Stimulated activated CD4-positive, alpha-beta T cell treated with anti-CD3 and anti-CD28 coated beads, Interleukin-1b, Interleukin-23, amount 100 ng/mL, for 4 hours (primary cell): ENCODE results near the gene C5AR1.
"Not testable (repeated sequence)": the region's sequence is repeated elsewhere in the genome, so short reads cannot be mapped to it uniquely, and the experiment has no call there.

ENCODE experiments used
- DNase-seq, 2 donors: peaks; one replicate each; pipeline ENCODE4 v3.0.0-alpha.2; 2020; ENCODE audit warnings: low read depth in 2 of 2

The C5AR1 gene

DNA sequence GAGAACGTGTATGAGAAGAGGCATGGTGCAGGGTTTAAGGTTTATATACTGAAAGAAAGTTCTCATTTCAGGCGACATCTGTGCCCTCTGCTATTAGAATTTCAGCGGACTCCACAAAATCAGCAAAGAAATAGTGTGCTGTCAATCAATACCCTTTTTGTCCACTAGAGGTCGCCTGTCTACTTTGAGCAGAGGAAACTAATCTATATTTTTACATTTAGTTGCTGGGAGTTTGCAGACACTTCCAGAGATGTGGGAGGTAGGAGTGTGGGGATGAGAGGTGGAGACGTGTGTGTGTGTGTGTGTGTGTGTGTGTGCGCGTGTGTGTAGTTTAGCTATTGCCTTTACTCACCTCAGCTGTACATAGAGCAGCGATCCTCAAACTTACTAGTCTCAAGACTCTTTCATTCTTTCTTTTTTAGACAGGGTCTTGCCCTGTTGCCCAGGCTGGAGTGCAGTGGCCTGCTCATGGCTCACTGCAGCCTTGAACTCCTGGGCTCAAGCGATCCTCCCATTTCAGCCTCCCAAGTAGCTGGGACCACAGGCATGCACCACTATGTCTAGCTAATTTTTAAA is 25.2 kb upstream of the C5AR1 start:
- DNase-seq = peak in 1 of 2 donors; percentile 67

DNA sequence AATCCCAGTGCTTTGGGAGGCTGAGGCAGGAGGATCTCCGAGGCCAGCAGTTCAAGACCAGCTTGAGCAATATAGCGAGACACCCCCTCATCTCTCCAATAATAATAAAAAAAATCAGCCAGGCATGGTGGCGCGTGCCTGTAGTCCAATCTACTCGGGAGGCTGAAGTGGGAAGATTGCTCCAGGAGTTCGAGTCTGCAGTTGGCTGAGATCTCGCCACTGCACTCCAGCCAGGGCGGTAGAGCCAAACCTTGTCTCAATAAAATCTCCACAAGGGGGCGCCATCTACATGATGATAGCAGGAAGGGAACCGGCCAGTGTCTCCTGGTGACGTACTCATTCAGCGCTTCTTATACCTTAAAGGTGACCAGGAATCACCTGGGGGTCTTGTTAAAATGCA is 13.6 kb upstream of the C5AR1 start:
- peak; percentile 40 to 80 for DNase-seq

DNA sequence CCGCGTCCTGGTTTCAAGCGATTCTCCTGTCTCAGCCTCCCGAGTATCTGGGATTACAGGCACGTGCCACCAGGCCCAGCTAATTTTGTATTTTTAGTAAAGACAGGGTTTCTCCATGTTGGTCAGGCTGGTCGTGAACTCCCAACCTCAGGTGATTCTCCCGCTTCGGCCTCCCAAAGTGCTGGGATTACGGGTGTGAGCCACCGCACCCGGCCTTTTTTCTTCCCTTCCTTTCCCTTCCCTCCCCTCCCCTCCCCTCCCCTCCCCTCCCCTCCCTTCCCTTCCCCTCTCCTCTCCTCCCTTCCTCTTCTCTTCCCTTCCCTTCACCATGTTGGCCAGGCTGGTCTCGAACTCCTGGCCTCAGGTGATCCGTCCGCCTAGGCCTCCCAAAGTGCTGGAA is 8.8 kb upstream of the C5AR1 start:
- DNase-seq = not testable (repeated sequence)

DNA sequence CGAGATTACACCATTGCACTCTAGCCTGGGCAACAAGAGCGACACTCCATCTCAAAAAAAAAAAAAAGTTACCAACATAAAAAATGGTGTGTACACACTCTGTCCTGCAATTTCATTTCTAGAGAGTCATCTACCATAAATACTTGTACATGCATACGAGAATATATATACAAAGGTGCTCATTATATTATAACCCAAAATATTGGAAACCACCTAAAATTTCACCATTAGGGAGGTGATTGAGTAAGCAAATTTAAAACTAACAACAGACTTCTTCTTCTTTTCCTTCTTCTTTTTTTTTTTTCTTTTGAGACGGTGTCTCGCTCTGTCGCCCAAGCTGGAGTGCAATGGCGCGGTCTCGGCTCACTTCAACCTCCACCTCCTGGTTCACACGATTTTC is 7.4 kb upstream of the C5AR1 start:
- DNase-seq = no peak

GRCh38 chr19:47303966-47304365 is 5.7 kb upstream of the C5AR1 start:
- DNase-seq = no peak

DNA sequence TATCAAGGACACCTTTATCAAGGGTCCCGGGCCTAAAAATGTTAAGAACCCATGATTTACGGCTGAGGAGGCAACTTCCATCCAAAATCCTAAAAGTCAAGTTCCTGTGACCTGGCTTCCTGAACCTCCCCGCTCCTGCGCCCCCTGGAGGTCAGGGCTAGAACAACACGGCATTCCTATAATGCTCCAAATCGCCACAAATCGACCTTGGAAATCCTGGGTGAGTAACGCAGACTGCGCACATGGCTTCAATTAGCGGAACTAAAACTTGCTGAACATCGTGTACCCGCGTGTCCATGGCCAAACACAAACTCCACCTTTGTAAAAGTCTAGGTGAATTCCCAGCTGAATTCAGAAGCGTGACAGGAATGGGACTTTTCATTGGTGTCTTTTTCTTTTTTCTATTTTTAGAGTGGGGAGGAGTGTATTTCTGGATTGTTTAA is 4.3 kb upstream of the C5AR1 start:
- DNase-seq = peak; percentile 43 to 50

GRCh38 chr19:47306303-47306702 is 3.4 kb upstream of the C5AR1 start:
- no peak for DNase-seq

DNA sequence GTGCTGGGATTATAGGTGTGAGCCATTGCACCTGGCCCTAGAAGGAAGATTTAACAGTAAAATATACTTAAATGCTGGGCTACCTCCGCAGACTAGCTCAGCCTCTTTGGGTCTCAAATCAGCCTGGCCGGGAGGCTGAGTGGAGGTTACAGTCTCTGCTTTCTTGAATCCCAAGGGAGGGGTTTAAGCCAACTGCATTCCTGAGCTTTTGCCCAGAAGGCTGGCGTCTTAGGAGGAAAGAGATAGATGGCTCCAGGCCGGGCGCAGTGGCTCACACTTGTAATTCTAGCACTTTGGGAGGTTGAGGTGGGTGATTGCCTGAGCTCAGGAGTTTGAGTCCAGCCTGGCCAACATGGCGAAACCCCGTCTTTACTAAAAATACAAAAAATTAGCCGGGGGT is 623 bp upstream of the C5AR1 start:
- DNase-seq = no peak

DNA sequence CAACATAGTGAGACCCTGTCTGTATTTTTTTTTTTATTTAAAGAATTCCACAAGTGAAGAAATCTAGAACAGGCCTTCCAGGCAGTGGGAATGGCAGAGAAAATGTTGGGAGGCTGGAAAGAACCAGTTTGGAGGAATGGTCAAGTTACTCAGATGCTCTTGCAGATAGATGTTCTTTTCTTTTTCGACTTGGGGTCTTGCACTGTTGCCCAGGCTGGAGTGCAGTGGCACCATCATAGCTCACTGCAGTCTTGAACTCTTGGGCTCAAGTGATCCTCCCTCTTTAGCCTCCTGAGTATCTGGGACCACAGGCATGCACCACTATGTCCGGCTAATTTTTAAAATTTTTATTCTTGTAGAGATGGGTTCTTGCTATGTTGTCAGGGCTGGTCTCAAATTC is 662 bp downstream of the C5AR1 start:
- DNase-seq = no peak

DNA sequence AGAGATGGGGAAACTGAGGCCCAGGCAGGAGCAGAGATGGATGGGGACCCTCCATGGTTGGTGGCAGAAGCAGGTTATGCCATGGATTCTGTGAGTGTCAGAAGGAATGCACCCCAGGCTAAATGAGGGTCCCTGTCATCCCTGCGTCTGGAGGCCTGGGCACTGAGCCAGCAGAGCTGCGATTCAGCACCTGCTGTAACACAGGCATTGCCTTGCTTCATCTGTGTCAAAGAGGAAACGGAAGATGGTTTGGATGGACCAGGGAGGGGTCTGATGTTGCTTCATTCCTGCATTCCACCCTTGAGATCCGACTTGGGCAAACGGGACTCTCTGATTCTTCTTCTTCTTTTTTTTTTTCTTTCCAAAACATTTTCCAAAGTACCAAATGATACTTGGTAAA is 1.2 kb downstream of the C5AR1 start:
- DNase-seq = no peak

- no peak for DNase-seq
These were observed 2.8 kb downstream of the C5AR1 start for GRCh38 chr19:47312366-47313006.

DNA sequence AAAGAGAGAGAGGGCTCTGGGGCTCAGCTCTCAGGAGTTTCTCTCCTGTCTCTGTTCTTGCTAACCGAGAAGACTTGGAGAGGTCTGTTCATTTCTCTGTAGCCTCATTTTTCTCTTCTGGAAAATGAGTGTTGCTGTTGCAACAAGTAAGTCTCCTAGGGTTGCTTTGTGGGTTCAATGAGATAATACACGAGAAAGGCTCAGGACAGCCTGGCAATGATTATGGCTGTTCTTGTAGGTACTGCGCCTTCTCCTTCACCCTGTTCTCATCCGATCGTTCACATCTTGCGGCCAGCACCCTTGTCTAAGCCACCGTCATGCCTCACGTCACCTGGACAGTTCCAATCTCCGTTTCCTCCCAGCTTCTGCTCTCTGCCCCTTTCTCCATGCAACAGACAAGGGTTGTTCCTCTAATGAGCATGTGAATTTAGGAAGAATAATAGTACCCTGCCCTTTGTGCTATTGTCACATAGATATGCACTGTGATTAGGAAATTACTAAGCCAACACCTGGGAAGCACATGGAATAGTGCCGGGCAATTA is 4.2 kb downstream of the C5AR1 start:
- no peak for DNase-seq

- peak in 1 of 2 donors; percentile 9 for DNase-seq
These were observed 5.6 kb downstream of the C5AR1 start for GRCh38 chr19:47315125-47315821.

- no peak for DNase-seq
These were observed 6.9 kb downstream of the C5AR1 start for GRCh38 chr19:47316513-47316912.

GRCh38 chr19:47319923-47320871 is 10.5 kb downstream of the C5AR1 start:
- no peak for DNase-seq

- DNase-seq = no peak
These were observed 12.0 kb downstream of the C5AR1 start for GRCh38 chr19:47321630-47322029.

DNA sequence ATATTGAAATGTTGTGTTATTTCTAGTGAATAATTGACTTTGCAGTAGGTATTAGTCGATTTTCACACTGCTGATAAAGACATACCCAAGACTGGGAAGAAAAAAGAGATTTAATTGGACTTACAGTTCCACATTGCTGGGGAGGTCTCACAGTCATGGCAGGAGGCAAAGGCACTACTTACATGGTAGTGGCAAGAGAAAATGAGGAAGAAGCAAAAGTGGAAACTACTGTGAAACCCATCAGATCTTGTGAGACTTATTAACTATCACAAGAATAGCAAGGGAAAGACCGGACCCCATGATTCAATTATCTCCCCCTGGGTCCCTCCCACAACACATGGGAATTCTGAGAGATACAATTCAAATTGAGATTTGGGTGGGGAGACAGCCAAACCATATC is 12.4 kb downstream of the C5AR1 start:
- no peak for DNase-seq

DNA sequence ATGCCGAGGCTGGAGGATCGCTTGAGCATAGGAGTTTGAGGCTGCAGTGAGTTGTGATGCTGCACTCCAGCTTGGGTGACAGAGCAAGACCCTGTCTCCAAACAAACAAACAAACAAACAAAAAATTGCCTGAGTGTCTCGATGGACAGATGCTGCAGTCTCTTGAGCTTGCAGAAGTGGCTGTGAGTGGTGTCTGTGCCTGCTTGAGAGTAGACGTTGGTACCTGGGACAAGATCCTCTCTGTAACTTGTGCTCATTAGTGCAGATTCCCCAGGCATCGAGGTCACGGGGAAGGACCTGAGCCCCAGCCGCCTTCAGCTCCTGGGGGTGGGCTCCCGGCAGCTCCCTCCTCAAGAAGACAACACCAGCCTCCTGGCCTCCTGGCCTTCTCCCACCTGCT is 13.7 kb downstream of the C5AR1 start:
- no peak for DNase-seq

GRCh38 chr19:47323872-47324271 is 14.2 kb downstream of the C5AR1 start:
- no peak for DNase-seq

GRCh38 chr19:47324502-47324901 is 14.8 kb downstream of the C5AR1 start:
- DNase-seq = no peak

DNA sequence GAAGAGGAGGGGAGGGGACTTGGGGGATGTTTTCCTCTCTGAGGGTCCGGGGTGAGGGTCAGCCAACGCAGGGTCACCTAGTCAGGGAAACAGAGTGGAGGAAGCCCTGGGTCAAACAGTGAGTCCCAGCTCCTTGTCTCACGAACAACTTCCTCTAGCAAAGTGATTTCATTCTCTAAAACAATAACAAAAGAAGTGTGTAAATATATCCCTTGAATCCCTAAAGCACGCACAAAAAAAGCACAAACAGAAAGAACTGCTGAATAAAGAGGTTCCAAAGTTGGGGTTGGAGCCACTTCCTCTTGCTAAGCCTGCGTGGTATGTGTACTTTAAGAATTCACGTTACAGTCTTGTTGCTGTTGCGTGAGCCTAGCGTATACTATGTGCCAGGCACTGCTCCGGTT is 20.8 kb downstream of the C5AR1 start:
- DNase-seq = no peak

- DNase-seq = no peak
These were observed 21.8 kb downstream of the C5AR1 start for GRCh38 chr19:47331490-47331889.
